Esophagus mucosa (tissue), 1 donor: Measurements from ENCODE around the gene TBC1D2B. TPM values are rescaled to one million over a fixed set of nuclear protein-coding genes. Genes with fewer than 3 reads are reported as not detected.

Experiments used
- ATAC-seq: fragments of 200-7000 bp; cut with Tn5 transposase; one replicate; pipeline ENCODE4 v1.9.1; 2020
- total RNA-seq: library from RNA; stranded (reverse); gene quantifications from one replicate; pipeline ENCODE4 v1.2.4, GENCODE V29; 2023
- donor health status: DM: yes; HTN: yes; CAD: no.

Gene TBC1D2B
- total RNA-seq, 1 donor from 2014 or later = 18.6 TPM

DNA sequence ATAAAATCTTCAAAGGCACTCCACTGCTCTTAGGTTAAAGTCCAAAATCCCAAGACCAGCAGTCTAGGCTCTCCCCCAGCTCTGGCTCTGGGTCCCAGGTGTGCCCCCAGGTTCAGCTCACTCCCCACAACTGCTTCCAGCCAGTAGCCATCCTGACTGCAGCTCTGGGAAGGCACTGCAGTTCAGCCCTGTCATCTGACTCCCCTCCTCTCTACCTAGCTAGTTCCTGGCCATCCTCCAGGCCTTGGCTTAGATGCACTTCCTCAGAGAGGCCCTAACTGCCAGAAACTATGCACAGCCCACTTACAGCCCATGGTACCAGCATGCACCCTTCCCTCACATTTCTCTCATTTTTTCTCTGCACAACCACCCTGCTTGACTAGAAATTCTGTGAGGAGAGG lies 25.5 kb downstream of the TBC1D2B start:
- no peak for ATAC-seq

DNA sequence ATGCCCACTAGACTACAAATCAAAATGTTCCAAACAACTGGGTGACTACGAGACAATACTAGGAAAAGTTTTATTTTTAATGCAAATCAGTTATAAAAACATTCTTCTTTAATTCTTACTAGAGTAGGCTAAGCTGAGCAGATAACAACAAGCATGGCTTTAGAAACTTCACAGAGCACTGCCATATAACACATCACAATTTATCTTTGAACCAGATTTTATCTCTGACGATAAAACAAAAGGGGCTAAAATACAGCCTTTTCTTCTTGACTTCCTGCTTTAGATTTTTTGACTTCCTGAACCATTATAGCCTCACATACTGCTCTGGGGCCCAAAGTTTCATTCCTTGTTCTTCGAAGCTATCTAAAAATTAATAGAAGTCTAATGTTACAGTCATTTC lies 25.9 kb downstream of the TBC1D2B start:
- ATAC-seq = no peak

DNA sequence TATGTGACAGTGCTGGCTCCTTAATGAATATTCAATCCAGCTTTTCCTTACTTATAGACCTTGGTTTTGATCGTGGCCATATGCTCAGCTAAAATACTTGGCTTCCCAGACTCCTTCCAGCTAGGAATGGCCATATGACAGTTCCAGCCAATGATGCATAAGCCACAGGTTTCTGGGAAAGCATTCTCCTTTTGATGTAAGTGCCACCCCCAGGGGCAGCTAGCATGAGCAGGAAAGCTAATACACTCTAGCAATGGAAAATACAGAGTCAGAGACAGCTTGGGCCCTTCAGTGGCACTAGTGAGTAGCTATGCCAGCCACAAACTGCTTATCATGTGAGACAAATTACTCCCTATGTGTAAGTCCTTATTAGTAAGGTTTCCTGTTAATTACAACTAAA lies 26.7 kb downstream of the TBC1D2B start:
- no peak for ATAC-seq

DNA sequence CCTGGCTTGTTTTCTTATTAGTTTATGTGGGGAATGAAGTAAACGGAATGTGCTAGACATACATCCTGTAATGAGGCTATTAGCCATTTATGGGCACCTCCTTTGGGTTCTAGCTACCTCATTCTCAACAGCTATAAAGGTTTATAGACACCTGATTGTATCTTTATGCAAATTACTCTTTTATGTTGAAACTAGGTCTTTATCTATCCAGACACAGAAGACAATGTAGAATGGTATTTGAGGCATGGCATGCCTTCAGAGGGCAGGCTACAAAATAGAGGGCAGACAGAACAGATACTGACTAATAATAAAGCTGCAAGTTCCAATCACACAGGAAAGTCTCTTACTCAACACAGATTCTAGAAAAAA lies 27.1 kb downstream of the TBC1D2B start:
- no peak for ATAC-seq

DNA sequence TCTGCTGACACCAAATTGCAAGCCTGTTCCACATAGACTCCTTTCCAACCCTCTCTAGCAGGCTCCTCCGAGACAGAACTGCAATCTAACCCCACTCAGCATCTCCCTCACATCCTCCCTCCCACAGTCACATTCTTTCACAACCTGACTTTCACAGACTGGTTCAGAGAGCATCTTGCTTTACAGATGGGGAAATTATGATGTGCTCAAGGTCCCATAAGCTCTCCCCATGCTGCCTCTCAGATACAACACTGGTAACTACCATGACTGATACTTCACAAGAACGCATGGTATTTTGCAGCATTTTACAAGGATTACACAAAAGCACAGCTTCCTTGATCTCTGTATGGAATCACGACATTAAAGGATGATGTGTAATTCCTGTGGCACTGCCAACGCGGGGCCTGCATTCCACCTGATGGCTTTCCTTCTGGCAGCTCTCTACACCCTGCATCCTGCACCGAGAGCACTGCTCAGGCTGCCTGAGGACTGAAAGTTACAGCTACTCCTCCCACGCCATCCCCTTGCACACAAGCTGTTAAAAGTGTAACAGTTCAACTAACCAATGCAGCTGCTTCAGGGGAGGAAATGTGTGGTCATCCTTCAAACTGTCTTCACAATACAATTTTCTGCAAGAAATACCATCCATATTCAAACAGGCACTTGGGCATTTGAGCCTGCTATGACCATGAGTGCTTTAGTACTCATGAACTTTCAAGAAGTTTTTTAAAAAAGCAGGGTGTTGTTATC lies 27.6 kb downstream of the TBC1D2B start:
- no peak for ATAC-seq

DNA sequence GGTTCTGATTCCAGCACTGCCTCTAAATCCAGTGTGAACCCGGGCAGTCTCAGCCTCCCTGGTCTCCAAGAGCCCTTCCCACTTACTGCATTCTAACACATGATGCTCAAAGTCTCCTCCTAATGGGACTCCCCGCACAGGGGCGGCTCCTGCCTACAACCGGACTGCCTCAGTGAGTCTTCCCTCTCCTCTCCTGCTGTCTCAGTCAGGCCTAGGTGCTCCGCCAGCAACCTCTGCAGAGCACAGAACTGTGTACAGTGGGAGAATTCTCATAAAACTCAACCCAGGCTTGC lies 28.9 kb downstream of the TBC1D2B start:
- no peak for ATAC-seq

DNA sequence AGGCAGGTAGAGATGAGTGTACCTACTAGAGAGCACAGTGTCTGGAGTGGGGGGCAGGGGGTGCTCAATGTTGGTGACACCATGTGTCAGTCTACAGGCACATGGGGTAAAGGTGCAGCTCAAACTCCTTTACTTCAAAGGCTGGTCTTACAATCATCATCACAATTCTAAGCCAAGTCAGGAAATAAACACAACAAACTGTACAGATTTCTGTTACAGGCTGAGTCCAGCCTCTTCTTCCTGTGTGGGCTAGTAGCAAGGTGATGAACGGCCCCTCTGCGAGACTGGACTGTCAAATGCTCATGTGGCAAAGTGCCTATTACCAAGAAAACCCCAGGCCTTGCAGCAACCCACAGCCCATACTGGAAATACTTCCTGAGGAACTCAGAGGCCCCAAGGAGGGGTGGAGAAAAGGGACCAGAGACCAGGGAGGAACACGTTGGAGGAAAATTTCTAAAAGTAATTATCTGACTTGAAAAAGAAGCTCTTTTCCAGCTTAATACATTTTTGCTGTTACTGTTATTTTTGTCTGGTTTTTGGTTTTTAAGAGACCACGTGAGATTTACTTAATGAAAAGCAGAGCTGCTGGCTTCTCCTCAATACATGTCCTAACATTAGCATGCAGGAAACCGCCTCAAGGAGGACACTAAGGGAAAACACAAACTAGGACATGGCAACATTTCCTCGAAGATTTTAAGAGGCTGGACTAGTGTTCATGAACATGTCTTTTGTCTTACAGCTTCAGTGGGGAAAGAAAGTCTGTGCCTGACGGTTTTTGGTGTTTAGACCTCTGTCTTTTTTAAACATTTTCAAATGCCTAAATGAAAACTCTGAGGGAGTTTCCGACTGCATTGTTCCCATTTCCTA lies 29.5 kb downstream of the TBC1D2B start:
- ATAC-seq = peak; percentile 17

DNA sequence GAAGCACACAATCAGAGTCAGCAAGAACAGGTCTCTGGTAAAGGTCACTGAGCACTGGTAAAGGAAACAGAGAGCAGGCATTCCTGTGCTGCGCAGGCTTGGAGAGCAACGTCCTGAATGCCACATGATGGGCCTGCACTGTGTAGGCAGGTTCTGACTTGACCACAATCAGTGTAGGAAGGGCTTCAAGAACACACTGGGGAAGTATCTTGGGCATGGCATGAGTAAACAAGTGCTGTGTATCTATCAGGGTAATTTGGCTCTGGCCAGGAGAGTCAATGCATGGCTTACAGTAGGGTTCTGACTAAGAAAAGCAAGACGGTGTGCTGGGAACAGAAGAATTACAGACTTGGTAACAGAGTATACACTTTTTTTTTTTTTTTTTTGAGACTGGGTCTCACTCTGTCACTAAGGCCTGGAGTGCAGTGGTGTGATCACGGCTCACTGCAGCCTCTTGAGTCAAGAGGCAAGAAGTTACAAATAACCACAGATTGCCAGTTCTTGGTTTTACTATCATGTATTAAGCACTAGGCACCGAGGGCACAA lies 30.6 kb downstream of the TBC1D2B start:
- ATAC-seq = no peak

DNA sequence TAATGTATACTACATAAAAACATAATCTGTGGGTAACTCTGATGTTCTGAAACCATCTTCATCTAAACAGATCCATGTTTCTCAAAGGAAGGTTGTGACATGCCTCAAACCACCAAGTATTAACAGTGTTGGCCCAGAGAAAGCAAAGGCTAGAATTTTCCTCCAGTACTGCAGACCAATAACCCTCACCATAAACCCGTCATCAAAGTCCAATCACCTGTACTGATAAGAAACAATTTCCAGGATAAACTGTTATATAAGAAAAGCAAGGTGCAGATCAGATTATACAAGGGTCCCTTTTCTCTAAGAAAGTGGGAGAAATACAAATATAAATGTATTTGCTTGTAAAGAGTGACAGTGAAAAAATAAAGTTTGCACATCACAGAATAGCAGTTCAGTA lies 32.3 kb downstream of the TBC1D2B start:
- ATAC-seq = no peak

DNA sequence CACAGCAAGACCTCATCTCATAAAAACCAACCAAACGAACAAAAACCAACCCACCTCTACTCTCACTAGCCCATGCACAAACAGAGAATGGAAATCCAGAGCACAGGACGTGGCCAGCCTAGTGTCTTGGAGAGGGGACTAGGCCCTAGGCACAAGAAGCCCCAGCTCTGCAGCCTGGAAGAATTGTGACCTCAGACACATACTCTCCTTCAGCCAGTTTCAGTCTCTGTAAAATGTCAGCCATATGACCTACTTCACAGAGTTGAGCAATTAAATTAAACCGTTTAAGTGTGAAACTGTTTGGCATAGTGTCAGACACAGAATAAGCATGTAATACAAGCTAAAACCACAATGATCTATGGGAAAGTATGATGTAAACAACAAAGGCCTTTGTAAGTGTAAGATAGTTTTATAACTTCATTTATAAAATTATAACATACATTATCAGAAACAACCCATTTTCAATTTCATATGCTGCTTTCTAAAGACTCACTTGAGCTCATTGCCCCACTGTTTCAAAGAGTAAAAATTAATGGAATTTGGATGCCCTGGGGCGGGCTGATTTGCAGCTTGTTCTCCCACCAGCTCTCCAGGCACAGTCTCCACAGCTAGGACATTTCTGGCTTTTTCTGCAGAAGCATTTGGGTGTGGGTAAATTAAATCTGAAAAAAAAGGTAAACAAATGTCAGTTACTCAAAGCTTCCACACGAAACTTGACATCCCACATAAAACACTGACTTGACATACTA lies 32.9 kb downstream of the TBC1D2B start:
- no peak for ATAC-seq

DNA sequence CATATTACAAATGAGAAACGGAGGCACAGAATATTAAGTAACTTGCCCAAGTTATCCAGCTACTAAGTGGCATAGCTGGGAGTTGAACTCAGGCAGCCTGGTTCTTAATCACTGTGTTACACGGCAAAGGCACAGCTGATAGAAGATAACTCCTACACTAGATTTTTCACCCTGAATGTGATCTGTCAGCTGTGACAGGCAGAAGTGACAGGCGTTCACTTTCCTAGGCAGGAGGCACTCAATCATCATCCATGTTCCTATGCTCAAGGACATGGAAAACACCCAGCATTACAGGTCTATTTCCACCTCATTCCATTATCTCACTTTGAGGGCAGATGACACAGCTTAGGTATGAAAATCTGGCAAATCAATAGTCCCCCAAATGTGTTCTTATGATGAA lies 35.6 kb downstream of the TBC1D2B start:
- no peak for ATAC-seq

DNA sequence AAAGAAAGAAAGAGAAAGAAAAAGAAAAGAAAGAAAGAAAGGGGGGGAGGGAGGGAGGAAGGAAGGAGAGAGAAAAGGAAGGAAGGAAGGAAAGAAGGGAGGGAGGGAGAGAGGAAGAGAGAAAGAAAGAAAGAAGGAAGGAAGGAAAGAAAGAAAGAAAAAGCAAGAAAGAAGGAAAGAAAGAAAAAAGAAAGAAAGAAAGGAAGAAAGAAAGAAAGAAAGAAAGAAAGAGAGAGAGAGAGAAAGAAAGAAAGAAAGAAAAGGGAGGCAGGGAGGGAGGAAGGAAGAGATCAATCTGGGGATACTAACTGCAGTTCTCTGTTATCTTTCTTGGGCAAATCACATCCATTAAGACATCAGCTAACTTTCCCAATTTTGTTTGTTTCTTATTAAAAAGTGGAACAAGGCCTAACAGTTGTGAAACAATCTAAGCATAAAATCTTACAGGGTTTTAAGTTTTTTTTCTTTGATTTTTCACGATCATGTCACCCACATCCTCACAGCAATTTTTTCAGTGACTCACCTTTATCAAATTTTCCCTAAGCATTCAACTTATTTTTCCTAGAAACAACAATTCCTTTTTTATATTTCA lies 36.8 kb downstream of the TBC1D2B start:
- ATAC-seq = no peak

DNA sequence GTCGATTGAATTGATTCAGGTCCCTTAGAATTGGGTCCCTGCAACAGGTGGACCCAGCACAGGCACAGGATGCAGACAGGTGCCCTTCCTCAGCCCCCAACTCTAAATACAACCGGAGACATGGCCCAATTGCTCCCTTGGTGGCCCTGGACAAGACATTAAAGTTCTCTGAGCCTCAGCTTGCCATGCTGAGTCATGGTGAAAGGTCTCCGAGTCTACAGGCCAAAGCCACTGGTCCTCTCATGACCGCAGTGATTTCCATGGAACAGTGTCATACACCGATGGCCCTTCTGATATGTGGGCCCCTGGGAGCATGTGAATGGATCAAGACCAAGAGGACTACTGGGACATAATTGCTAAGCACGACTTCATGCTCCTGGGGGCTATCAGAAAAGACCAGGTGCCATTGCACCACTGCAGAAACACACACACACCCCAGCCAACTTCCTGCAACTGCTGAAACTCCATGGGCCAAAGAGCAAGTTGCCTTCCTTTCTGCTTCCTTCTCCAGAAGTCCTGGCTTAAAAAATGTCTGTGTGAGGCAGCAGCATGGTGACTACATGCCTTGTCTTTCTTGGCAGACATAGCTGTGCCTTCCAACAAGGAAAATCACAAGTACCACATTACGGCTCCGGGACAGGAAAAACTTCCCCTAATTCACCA lies 38.8 kb downstream of the TBC1D2B start:
- no peak for ATAC-seq

DNA sequence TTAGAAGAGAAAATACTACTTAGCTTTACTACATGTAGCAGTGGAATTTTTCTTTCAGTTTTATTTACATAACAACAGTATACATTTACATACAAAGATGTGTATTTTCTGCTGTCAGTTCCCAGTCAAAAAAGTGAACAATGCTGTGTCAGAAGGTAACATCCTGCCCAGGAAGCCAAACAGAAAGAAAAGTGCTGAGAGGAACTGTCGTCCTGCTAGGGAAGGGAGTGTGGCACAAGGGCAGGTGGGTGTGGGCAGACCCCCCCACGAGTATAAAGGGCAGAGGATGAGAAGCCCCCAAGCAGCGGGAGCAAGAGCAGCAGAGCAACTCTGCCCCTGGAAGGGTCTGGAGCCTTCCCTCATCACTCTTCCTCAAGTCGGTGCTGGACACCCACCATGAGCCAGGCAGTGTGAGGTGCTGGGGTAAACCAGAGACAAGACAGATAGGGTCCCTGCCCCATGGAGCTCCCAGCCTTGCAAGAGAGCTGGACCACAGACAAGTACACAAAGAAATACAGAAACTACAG lies 39.7 kb downstream of the TBC1D2B start:
- ATAC-seq = no peak

DNA sequence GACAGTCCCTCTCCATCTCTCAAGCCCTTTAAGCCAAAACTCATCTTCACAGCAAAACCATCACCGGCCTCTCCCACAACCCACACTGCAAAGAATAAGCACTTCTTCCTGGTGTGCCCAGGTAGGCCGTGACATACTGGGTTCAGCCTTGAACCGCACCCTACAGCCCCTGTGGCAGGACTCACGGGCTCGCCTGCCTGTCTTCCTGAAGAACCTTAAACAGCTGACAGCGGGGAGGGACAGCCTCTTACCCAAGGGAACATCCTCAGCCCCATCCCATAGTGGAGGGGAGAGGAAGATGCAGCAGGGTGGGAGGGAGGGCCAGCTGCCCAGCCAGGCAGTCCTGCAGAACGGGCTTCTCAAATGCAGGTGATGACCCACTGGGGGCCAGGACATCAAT lies 40.2 kb downstream of the TBC1D2B start:
- no peak for ATAC-seq

DNA sequence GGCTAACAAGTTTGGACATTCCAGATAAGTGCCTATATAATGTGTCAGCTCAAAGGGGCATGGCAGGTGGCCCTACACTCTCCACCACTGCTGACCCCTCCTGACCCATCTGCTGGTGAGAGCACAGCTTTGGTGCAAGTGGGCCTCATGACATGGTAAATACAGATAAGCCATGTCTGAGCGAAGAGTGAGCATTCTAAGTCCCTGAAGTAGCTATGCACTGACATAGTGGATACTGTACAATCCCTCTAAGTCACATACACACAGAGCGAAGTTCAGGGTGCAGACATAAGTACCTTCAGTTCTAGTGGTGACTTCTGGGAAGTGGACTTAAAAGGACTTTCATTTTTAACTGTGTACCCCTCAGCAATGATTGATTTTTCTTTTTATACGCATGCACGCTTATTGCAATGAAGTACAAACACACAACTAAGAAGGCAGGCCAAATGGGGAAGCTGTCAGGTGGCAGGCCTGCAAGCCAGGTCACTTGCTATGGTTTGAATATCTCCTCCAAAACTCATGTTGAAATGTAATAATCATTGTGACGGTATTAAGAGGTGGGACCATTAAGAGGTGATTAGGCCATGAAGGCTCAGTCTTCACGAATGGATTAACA lies 41.5 kb downstream of the TBC1D2B start:
- ATAC-seq = no peak

DNA sequence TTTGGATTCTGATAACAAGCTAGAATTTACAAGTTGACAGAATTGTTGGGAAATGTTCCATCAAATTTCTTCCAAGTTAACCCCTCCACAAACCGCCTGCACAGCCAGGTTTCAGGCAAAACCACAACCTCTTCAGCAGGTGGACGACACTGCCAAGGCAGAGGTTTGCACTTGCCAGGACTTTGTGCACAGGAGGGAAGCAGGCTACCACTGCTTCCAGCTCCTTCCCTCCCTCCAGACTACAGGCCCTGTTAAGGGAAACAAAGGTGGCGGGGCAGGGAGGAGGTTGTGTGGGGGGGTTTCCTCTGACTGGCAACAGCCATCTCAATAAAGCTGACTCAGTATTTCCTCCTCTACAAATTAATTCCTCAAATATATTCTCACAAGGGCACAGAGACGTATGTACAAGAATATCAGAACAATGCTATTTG lies 42.2 kb downstream of the TBC1D2B start:
- ATAC-seq = peak; percentile 24

DNA sequence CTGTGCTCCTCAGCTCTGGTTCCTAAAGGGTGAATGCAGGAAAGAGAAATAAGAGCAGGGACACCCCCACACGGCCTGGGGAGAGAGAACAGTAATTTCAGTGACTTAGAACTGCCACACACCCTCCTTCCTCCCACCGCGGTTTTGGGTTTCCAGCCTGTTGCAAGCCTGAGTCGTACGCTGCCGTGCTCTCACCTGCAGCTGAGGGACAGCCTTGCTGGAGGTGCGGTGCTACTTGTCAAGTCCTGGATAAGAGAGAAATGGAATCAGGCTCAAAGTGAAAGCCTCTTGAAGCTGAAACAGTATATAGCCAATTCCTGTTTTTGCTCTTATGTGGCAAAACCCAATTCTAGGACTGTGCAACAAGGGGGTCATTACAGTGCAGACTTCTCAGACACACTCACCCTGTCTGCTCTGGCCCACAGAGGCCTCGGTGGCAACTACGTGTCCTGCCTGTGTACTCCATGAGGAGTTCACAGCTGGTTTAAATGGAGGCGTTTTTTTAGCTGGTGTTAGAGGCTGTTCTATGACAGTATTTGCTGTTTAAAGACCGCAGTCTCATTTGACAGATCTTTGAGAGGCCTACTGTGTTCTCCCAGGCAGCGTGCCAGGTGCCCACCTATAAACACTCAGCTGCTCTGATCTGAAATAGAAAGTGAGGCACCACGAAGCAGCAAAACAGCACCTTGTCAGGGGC lies 42.9 kb downstream of the TBC1D2B start:
- ATAC-seq = peak; percentile 26

DNA sequence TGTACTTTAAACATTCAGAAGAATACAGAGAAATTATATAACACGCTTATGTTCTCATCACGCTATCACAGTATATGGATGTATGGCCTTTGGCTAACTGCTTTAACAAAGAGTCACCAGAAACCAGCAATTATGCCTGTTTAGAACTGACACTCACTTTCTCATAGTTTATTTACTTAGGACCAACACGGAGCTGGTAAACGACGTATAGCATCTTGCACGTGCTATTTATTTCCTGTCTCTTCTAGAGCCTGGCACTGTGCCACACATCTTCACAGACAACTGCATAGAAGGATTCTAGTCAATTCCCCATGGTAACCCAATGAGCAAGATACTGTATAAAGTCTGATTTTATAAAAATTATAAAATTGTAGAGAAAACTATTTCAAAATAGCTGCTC lies 43.6 kb downstream of the TBC1D2B start:
- ATAC-seq = no peak

DNA sequence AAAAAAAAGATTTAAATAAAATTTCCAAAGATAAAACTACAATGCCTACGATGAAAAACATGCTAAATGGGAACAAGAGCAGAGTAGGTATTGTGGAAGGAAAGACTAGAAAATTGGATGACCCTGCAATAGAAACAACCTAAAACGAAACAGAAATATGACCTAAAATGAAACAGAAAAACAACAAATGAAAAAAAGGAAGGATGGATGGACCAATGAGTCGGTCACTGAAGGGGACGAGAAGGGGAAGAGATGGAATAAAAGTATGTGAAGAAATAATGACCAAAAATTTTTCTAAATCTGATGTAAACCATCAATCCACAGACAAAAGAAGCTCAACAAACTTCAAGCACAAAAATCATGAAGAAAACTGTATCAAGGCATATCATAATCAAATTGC lies 44.8 kb downstream of the TBC1D2B start:
- no peak for ATAC-seq

DNA sequence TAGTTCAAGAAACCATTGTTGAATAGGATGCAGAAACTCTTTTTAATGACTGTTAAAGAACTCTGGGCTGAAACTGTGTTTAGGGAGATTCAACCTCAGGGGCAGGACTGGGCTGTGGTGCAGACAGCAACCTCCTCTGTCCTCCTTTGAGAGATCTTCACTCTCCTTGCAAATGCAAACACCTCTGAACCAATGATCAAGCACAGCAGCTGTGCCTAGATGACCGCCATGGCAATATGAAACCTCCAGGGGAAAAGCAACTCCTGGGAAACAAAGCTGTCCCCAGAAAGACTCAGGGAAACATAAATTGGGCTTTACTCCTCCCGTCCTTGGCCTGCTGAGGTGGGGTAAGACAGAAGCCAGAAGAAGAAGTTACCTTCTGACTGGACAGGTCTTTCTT lies 52.6 kb downstream of the TBC1D2B start:
- no peak for ATAC-seq
